Lower leg skin (tissue), 3 donors: ENCODE results near the gene CTNNA2.

Experiments
- POLR2A ChIP-seq, 2 donors: fragments of 450-650 bp; IDR thresholded peaks; one replicate each; pipeline ENCODE4 v1.6.1; 2016 to 2017; ENCODE audit warnings: antibody characterized with exemption in 2 of 2, mild to moderate bottlenecking in 1 of 2, moderate library complexity in 1 of 2
- TF ChIP-seq, protein P1 (sequence below), 3 donors: fragments of 450-650 bp; IDR thresholded peaks; one replicate each; pipeline ENCODE4 v1.5.1; 2016; ENCODE audit warnings: antibody characterized with exemption in 3 of 3, mild to moderate bottlenecking in 3 of 3, moderate library complexity in 2 of 3

DNA sequence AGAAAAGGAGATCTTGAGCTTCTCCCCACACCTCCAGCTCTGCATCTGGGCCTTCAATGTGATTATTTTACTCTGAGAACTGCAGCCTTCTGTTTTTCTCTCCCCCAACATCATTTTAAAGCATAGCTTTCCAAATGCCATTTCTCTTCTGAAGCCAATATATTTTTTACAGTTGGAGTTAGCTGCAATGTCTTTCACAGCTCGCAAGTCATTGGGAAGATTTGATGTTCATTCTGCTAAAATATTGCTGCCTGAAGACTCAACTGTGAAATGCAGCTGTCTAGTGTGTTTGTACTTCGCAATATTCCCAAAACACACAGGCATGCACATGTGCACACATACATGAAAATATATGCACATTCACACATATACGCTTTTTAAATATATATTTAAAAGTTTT, 496.4 kb downstream of the CTNNA2 start:
- TF ChIP-seq, protein P1, sequence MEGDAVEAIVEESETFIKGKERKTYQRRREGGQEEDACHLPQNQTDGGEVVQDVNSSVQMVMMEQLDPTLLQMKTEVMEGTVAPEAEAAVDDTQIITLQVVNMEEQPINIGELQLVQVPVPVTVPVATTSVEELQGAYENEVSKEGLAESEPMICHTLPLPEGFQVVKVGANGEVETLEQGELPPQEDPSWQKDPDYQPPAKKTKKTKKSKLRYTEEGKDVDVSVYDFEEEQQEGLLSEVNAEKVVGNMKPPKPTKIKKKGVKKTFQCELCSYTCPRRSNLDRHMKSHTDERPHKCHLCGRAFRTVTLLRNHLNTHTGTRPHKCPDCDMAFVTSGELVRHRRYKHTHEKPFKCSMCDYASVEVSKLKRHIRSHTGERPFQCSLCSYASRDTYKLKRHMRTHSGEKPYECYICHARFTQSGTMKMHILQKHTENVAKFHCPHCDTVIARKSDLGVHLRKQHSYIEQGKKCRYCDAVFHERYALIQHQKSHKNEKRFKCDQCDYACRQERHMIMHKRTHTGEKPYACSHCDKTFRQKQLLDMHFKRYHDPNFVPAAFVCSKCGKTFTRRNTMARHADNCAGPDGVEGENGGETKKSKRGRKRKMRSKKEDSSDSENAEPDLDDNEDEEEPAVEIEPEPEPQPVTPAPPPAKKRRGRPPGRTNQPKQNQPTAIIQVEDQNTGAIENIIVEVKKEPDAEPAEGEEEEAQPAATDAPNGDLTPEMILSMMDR (IDR thresholded peaks at IDR 0.05) = no peak
- no peak for TF ChIP-seq POLR2A (IDR thresholded peaks at IDR 0.05)
